ENCODE measurements around the gene MYOM3. TPM values are rescaled to one million over a fixed set of nuclear protein-coding genes. Genes with fewer than 3 reads are reported as not detected.

Gene MYOM3
- total RNA-seq, 1 experiment from 2014 or later: 7.9 TPM

DNA sequence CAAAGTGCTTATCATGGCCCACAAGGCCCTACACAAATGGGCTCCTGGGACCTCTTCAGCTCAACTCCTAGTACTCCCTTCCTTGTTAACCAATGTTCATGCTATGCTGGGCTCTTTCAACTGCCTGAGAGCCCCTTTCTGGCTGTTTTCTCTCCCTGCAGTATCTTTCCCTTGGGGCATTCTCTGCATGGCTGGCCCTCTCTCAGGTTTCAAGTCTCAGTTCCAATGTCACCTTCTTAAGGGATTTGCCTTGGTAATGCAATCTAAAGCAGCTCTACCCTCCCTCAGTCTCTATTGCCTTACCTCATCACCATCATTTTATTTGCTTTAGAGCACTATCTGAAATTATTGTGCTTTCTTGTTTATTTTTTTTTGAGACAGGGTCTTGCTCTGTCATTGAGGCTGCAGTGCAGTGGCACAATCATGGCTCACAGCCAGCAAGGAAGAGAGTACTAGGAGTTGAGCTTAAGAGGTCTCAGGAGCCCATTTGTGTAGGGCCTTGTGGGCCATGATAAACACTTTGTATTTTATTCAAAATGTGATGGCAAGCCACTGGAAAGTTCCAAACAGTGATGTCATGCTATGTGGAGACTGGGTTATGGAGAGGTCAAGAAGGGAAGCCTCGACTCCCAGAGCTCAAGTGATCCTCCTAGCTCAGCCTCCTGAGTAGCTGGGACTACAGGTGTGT lies 68.4 kb downstream of the MYOM3 start:
- BruUV-seq (replicated peaks): no TSS peak
- peaks cover 26 to 29% of the 10 kb centered on the region in 2 experiments for H3K4me1 ChIP-seq (ENCODE audit: control insufficient read depth in 1 of 2, insufficient read depth in 2 of 2, low read length in 2 of 2)
- no peak overlapping the region for H3K4me2 ChIP-seq (ENCODE audit: low read length)
- no peak for TF ChIP-seq SP1 (IDR thresholded peaks at IDR 0.05; ENCODE audit: low read depth)
- TF ChIP-seq CBX3 (IDR thresholded peaks at IDR 0.05; ENCODE audit: low read depth): no peak
- no peak for TF ChIP-seq EZH2 (IDR thresholded peaks at IDR 0.05)
- no peak for TF ChIP-seq FOSL1 (IDR thresholded peaks at IDR 0.05; ENCODE audit: low read depth)
- no peak for TF ChIP-seq CTCF (IDR thresholded peaks at IDR 0.05 in 2 of 3, conservative IDR thresholded peaks at IDR 0.05 in 1 of 3; ENCODE audit: borderline replicate concordance in 1 of 3, insufficient read depth in 1 of 3, low read depth in 2 of 3, low read length in 2 of 3)
- no peak for TF ChIP-seq TCF7L2 (IDR thresholded peaks at IDR 0.05; ENCODE audit: borderline replicate concordance, extremely low read depth, insufficient read depth, insufficient read length)
- no peak for TF ChIP-seq SIN3A (IDR thresholded peaks at IDR 0.05; ENCODE audit: low read depth)
- TF ChIP-seq CEBPB (IDR thresholded peaks at IDR 0.05; ENCODE audit: low read depth): no peak
- no peak for TF ChIP-seq SRF (IDR thresholded peaks at IDR 0.05; ENCODE audit: low read depth)
- TF ChIP-seq ZFX (IDR thresholded peaks at IDR 0.05): no peak
- no peak for TF ChIP-seq POLR2AphosphoS5 (IDR thresholded peaks at IDR 0.05; ENCODE audit: low read depth, low read length)
- TF ChIP-seq REST (IDR thresholded peaks at IDR 0.05; ENCODE audit: low read depth): no peak
- no peak for TF ChIP-seq ZNF274 (IDR thresholded peaks at IDR 0.05; ENCODE audit: low read depth, low read length)
- TF ChIP-seq EZH2phosphoT487 (IDR thresholded peaks at IDR 0.05; ENCODE audit: borderline replicate concordance): no peak
- TF ChIP-seq ATF3 (IDR thresholded peaks at IDR 0.05): no peak
- TF ChIP-seq POLR2A (IDR thresholded peaks at IDR 0.05; ENCODE audit: borderline replicate concordance, extremely low read depth, insufficient read depth, insufficient read length): no peak
- no peak for TF ChIP-seq ELF1 (IDR thresholded peaks at IDR 0.05; ENCODE audit: borderline replicate concordance, low read depth)
- no peak for TF ChIP-seq JUND (IDR thresholded peaks at IDR 0.05)
- TF ChIP-seq RAD21 (IDR thresholded peaks at IDR 0.05; ENCODE audit: low read depth): no peak
- TF ChIP-seq YY1 (IDR thresholded peaks at IDR 0.05; ENCODE audit: extremely low read depth, insufficient replicate concordance, low read depth, low read length): no peak
- intact Hi-C loops (cut with micrococcal nuclease): no loop called here
- H3K4me3 ChIP-seq (replicated peaks in 1 of 2; ENCODE audit: low read depth in 1 of 2, low read length in 2 of 2): no peak overlapping the region
- no peaks in the 10 kb centered on the region for H3K9me3 ChIP-seq (ENCODE audit: control insufficient read depth in 1 of 2, insufficient read depth in 1 of 2, low read depth in 1 of 2, low read length in 2 of 2)
- H3K27ac ChIP-seq (ENCODE audit: low read depth, low read length): no peak overlapping the region
- no peak overlapping the region for H3K9ac ChIP-seq (ENCODE audit: low read length)
- RAD21 ChIA-PET (ENCODE audit: low non-redundant PET in 1 of 2, low total read pairs in 2 of 2, uncharacterized antibody in 2 of 2, unreplicated experiment in 2 of 2): no interaction called here
- no peak for ATAC-seq
- H3K9me2 ChIP-seq (ENCODE audit: insufficient read depth): no peaks in the 10 kb centered on the region
- POLR2A ChIA-PET: interaction anchor here (0.7 kb wide), 1 partner anchor 62 kb away, joined by 4 read pairs; no protein-coding TSS in a partner anchor
- H2AFZ ChIP-seq (ENCODE audit: low read depth, low read length, poor library complexity, severe bottlenecking): no peak overlapping the region
- no peaks in the 10 kb centered on the region for H3K27me3 ChIP-seq (ENCODE audit: insufficient read depth, low read length)
- no peak for DNase-seq (ENCODE audit: low read depth, low spot score)
- no peaks in the 10 kb centered on the region for H3K79me2 ChIP-seq (ENCODE audit: insufficient read depth, low read length)
- no peaks in the 10 kb centered on the region for H3K36me3 ChIP-seq (ENCODE audit: control insufficient read depth in 1 of 2, insufficient read depth in 2 of 2, low read length in 2 of 2)
- CTCF ChIA-PET: no interaction called here
- no peaks in the 10 kb centered on the region for H4K20me1 ChIP-seq (ENCODE audit: insufficient read depth)
